ENCODE results near the gene TMEM47.

The TMEM47 gene

DNA sequence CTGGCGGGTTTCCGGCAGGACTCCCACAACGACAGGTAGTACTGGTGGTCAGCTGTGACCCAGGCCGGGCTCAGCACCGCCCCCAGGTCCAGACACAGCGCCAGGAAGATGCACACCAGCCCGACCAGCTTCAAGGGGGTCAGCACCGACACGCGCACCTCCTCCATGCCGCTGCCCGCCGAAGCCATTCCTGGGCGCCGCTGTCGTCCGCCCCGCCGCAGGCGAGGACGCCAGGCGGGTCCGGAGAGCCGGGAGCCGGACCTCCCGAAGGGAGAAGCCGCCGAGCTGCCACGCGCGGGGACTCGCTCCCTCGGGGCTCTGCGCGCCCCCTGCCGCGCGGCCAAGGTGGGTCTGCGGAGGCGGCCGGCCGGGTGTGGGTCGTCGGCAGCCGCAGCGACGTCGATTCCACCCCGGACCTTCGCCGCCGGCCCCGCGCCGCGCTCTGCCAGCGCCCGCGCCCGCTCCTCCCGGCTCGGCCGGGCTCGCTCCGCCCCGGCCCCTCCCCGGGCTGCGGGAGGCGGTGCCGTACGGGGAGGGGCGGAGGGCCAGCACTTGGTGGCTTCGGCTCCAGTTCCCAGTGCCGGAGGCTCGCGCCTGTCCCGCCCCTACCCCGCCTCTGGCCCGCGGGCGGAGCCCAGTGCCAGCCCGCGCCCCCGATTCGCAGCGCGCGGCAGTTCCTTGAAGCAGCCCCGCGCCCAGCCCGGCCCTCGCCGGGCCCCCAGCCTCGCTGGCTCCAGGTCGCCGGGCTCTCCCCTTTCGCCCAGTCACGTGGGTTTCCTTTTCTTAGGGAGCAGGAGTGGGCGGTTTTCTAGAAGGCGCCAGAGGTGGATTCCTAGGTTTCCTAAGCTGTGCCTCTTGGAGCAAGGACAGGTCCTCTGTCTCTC is at the start of gene TMEM47:
Gene TMEM47, minus strand, starts transcription at position 444 of the 884 bp plus-strand sequence. Its CDS starts 256 bp downstream, at position 188.
- DNase-seq (ENCODE audit: low spot score), result no peak

DNA sequence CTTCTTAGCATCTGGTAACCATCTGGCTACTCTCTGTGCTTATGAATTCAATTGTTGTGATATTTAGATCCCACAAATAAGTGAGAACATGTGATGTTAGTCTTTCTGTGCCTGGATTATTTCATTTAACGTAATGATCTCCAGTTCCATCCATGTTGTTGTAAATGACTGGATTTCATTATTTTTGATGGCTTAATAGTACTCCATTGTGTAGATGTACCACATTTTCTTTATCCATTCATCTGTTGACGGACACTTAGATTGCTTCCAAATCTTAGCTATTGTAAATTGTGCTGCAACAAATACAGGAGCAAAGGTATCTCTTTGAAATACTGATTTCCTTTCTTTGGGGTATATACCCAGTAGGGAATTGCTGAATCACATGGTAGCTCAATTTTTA is 30.0 kb upstream of the TMEM47 start:
- DNase-seq (ENCODE audit: low spot score), result no peak

DNA sequence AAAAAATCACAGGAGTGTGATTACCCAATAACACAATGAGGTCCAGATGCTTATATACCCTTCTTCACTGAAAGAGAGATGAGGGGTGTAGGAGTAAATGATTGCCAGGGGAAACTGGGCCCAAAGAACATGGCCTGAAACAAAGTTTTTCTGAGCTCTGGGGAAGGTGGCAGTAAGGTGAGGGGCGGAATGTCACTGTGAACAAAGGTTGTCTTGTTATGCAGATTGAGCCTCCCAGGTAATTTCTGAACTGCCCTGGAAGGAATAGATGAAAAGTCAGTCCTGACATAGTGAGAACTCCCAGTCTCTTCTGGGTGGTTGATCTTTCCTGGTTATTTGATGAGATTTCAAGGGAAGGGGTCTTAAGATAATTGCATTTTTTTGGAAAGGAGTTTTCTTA is 2.5 kb upstream of the TMEM47 start:
- DNase-seq (ENCODE audit: low spot score), result no peak

DNA sequence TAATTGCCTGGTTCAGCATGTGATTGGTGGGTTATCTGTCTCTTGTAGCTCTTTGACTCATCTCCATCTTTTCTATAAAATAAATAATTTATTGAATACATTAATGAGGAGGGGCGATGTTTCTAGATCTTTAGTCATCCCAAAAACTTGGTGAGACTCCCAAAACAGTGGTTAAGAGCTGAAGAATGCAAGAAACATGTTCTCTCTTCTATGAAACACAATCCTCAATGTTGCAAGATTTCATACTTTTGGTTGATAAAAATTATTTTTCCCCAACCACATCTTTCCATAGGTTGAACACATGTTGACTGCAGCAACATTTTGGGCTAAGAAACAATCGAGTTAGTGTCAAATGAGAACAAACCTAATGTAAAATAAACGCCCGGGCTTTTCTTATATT is 1.2 kb upstream of the TMEM47 start:
- no peak for DNase-seq (ENCODE audit: low spot score)

DNA sequence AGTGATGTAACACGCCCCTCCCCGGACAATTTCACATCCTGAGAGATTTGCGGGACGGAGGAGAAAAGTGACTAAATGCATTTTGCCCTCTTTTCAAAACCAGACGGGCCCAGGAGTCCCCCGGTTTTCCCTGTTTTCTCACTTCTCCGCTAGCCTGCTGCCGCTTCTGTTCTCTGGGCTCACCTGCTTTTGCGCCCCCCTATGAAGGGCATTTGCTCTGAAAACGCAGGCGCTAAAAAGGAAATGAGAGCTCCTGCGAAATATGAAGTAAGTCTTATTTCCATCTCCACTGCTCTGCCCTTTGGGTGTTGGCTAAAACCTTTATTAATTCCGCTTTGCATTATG is 613 bp upstream of the TMEM47 start:
- DNase-seq (ENCODE audit: low spot score), result no peak

DNA sequence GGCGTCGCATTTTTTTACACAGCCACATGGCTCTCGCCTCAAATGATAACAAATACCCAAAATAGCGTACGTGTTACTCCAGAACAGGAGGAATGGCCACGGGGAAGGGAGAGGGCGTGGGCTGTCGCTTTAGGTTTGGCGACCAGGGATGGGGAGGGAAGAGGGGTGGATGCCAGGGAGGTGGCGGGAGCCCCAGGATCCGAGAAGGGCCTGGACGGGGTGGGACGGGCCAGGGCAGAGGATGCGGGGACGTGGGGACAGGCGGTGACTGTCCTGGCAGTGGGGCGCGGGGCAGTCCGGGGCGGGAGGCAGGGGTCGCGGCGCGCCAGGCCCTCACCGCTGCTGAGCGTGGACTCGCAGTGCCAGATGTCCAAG is 631 bp downstream of the TMEM47 start:
- no peak for DNase-seq (ENCODE audit: low spot score)

DNA sequence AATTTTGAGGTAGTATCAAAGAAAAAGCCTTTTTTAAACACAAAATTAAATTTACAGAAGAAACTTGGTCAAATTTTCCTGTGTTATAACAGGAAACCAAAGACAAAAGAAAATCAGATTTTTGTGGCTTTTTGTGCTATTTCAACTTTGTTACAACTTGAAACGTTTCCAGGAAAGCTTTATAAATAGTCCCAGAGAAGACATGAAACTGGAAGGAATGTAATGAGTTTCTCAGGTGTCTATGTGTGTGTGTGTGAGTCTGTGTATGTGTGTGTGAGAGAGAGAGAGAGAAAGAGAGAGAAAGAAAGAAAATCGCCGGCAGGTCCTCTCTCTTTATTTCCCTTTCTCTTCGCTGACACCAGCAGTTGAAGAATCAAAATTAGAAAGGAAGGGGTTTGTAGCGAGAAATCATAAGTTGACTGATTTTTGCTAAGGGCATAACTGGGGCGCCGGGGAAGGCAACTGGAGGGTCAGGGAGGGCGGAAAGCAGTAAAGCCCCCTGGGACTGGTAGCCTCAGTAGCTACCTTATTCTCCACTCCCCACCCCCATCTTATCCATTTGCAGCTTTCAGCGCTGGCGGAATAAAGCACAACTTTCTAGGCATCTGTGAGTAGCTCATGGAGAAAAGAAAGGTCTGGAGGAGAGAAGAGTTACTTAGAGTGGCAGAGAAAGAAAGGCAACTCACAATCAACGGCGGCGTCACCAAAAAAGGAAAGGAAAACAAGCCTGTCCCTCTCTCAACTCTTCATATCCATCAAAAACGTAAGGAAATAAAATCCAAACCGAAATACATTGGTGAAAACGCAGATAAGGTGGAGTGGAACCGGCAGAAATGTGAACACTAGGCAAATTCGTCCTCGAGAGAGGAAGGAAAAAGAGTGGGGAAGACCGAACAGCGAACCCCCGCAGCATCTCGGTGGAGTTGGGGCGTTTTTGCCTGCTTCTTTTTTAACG is 1.3 kb downstream of the TMEM47 start:
- no peak for DNase-seq (ENCODE audit: low spot score)

DNA sequence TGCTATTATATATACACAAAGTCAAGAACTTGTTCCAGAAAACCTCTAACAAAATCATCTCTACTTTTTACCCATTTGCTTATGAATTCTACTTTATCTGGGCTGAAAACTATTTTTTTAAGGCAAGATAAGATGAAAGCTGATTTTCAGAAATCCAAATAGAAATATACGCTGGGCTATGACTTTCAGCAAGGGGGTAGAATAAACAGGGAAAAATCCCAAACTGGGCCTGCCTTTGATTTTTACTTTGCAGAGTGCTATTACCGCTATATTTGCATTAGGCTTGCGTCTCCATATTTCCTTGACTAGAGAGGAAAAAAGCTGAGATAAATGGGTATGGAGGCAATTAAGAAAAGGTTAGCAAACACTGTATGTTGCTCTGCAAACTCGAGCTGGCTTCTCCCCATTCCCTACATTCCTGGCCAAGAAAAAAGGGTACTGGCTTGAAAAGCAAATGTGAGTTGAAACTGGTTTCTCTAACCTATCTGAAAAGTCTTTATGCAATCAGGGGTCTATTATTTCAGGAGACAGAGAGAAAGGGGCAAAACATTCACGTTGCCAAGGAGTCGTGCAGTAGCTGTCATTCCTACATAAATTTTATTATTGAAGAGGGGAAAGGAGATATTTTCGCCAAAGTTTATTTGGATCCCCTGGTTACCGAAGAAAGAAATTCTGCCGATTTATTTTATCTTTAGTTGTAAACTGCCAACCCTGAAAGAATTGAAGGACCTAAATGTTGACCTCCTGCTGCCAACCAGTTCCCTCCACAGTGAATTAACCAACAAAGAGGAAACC is 2.2 kb downstream of the TMEM47 start:
- no peak for DNase-seq (ENCODE audit: low spot score)

DNA sequence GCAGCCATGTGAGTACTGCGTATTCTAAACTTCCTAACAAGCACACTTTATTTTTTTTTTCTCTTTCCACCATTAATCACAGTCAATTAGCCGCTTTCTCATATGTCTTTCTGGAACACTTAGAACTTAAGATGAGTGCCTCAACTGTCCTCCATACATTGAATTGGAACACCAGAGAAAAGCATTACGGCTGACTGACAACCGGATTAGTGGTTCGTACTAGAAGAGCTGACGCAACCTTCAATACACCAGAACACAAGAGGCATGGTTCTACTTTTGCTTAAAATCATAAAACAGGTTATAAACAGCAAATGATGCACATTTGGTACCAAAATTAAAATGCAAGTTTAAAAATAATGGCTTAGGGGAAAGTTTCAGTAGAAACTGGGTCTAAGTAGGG is 3.3 kb downstream of the TMEM47 start:
- no peak for DNase-seq (ENCODE audit: low spot score)

DNA sequence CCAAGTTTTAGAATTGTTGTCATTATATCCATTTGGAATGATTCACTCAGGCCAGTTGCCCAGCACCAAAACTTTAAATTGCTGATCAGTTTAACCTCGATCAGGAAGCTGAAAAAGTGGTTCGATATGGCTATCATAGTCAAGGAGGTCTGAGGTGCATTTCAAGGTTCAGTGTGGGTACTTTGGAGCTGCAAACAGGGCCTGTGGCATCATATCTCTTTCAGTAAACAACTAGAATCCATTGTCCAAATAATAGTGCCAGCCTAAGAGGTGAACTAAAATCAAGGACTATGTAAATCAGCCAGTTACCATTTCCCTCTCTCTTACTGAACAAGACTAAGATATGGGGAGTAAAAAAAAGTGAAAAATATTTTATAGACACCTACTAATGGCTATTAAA is 14.2 kb downstream of the TMEM47 start:
- DNase-seq (ENCODE audit: low spot score), result no peak

DNA sequence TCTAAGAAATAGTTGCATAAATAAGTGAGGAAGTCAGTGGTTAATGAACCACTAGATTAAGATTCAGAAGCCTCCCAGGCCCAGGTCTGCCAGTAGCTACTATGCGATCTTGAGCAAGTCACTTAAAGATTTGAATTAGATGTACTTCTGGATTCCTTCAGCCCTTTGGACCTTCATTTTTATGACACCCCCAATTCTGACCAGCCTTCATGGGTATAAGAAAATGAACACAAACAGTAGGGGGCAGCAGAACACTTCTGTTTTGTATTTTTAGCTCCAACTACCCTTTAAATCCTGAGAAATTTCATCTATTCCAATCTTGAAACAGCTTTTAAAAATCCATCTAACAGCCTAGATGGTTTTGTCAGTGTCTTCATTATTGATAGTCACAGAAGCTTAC is 19.0 kb downstream of the TMEM47 start:
- DNase-seq (ENCODE audit: low spot score), result no peak

DNA sequence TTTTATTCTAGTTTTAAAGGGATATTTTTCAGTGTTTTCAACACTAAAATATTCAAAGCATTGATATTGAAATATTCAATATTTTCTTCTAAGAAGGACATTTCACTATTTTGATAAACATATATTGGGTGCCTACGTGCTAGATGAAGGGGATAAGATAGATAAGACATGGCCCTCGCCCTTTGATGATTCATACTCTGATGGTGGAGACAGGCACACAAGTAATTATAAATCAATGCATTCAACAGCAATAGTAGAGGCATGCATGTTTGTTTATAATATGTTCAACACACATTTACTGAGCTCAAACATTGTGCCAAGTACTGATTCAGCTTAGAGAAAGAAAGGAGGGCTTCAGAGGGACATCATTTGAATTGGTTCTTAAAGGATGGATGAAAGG is 22.7 kb downstream of the TMEM47 start:
- no peak for DNase-seq (ENCODE audit: low spot score)

DNA sequence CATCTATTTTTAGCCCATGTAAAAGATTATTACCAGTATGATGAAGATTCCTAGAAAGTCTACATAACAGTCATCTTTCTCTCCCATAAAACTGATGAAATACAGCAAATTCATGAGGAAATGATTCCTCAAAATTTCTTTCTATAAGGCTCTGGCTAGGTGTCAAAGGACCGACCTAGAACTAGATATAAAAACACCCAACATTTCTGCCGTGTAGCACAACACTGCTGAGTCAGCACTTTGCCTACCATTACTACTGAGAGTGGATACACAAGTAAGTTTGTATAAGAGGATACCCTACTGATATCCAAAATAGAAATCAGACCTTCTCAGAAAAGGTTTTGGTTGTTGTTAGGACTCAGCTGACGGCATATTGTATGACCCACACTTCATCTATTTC is 24.7 kb downstream of the TMEM47 start:
- no peak for DNase-seq (ENCODE audit: low spot score)

DNA sequence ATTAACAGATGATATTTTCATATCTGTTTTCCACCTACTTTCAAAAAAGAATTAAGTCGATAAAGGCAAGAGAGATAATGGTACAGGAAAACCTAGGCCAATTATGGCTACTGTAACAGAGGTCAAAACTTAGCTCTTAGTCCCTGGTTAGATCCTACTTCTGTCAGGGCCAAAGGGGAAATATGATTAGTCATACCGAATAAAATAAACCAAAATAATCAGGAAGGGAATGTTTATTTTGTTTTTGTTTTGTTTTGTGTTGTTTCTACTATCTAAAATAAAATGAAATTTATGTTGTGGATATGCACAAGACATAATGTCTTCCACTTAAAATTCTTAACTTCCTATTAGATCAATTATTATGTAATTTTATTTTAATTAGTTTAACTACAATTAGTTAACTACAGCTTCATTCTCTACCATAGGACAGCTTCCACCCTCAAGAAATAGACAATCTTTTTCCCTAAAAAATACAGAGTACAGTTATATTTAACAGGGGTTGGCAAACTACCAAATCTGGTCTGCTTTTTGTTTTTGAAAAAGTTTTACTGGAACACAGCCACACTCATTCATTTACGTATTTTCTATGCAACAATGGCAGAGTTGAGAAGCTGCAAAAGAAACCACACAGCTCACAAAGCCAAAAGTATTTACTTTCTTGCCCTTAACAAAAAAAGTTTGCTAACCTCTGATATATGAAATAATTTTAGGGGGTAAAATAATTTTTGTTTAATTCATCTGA is 25.4 kb downstream of the TMEM47 start:
- no peak for DNase-seq (ENCODE audit: low spot score)

DNA sequence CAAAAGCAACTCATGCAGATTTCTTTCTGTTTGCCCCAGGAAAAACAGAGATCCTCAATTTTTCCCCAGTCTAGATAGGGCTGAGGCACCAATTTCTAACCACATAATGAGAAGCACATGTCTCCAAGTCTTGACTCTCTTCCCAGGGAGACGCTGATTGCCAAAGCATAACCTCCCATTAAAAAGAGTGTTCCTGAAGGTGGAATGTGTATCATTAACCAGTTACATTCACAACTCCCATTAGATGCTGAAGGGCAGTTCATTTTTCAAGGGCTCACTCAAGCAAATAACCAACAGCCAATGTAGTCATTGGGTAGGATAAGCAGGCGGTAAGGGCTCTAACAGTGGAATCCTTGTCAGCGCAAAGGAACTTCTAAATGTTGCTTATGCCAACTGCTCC is 27.5 kb downstream of the TMEM47 start:
- no peak for DNase-seq (ENCODE audit: low spot score)

DNA sequence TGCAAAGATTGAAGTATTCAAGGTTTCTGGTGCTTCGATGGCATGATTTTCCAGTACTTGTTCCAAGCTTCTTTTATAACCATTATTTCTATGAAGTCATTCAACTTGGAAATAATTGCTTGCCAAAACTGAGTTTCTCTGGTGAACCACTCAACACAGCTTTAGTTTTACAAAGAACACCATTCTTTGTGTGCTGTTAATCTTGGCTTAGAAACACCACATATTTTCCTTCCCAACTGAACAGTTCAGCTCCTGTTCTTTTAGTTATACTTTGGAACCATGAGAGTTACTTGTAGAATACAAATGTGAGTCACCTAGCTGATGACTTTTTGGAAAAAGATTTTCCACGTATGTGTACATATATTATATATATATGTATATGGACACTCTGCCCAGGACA is 32.7 kb downstream of the TMEM47 start:
- DNase-seq (ENCODE audit: low spot score), result no peak

DNA sequence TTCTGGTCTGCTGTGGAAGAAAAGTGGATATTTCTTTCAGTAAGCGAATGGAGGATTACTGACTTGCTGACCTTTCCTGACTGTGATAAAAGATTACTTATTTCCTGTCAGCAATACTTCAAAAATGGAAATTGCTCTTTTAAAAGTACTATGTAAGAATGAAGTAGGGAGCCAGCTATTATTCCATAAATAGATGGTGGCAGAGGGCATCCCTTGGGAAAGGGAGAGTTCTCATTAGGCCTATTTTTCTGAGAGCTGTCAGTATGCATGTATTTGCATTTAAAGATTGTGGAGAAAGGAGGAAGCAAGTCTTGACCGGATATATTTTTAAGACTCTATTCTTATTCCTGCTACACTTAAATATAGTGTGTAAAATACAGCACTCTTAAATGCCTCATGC is 37.2 kb downstream of the TMEM47 start:
- DNase-seq (ENCODE audit: low spot score), result no peak

DNA sequence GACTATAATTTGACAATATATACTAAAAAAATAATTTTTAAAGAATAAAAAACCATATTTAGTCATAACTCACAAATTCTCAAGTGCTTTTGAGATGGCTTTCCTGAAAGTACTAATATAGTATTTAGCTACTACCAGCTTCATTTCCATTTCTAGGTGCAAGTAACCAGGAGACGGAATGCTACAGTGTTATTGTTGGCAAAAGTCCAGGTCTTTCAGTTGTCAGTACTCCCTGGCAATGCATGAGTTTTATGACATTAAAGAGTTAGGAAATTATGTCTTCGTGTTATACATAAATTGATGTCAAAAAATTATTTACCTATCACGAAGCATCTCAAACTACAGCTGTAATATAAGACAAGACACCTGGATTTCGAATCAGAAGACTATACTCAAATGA is 45.0 kb downstream of the TMEM47 start:
- DNase-seq (ENCODE audit: low spot score), result no peak

DNA sequence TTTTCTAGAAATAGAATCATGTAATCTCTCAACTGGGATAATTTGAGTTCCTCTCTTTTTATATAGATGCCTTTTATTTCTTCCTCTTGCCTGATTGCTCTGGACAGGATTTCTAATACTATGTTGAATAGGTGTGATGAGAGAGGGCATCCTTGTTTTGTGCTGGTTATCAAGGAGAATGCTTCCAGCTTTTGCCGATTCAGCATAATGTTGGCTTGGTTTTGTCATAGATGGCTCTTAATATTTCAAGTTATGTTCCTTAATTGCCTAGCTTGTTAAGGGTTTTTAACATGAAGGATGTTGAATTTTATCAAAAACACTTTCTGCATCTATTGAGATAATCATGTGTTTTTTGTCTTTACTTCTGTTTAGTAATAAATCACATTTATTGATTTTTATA is 58.7 kb downstream of the TMEM47 start:
- DNase-seq (ENCODE audit: low spot score), result no peak

DNA sequence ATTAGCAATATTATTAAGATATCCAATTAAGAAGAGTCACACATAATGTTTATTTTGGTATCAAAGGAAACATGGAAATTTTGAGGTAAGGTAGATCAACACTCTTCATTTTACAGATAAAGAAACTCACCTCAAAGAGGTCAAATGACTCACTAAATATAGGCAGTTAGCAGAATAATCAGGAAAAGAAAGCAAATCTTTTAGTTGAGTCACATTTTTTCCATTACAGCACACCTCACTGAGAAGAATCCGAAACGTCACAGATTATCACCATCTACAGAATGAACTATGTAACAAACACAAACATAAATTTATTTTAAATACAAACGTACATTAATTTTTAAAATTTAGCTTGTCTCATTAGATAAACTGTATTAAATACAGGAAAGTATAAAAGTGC is 70.1 kb downstream of the TMEM47 start:
- no peak for DNase-seq (ENCODE audit: low spot score)

DNA sequence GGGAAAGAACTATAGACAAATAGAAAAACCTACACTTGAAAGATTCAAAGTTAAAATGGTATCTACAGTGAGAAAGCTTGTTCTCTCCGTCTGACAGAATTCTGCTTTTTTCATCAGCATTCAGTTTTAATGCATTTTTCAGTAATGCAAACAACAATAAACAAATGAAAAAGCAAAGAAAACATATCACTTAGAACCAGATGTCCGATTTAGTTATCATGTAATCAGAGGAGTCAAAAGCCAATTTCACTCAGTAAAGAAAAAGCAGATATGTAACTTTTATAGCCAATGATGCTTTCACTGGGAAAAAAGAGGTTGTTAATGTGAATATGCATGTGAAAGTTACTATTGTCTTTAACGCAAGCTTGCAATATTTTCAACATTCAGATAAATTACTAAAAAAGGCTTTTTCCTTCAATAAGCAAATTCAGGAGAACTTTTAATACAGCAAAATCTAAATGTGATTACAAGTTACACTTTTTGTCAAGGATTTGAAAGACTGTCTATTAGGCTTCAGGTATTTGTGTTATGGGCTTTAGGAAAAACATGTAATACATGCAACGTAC is 70.7 kb downstream of the TMEM47 start:
- no peak for DNase-seq (ENCODE audit: low spot score)
